ENCODE data around the gene GFER. TPM values are rescaled to one million over a fixed set of nuclear protein-coding genes. Genes with fewer than 3 reads are reported as not detected.
A peak's percentile ranks its signal among the peaks of the same experiment; 100 is the strongest.

The GFER gene
- total RNA-seq, 1 experiment from 2014 or later: 58.5 TPM

- POLR2A ChIA-PET: interaction anchor here (0.7 to 2.3 kb wide), 17 partner anchors 8 to 758 kb away, joined by 3 to 20 read pairs (median 6); partner anchors contain the start of genes MAPK8IP3, MSRB1, NOXO1 and TRAF7
- H3K4me3 Mint-ChIP-seq: peak overlapping the region; percentile 94
- TF ChIP-seq ATF3 (CRISPR knock-in tag; conservative IDR thresholded peaks at IDR 0.05) (no peak), ZNF121 (CRISPR knock-in tag; IDR thresholded peaks at IDR 0.05) (no peak), NR1H2 (CRISPR knock-in tag; IDR thresholded peaks at IDR 0.05) (no peak), ZMAT4 (CRISPR knock-in tag; IDR thresholded peaks at IDR 0.05) (no peak; the same call in 1 of the 2 replicates), KAT7 (CRISPR knock-in tag; IDR thresholded peaks at IDR 0.05; ENCODE audit: borderline replicate concordance) (no peak), ELF4 (CRISPR knock-in tag; IDR thresholded peaks at IDR 0.05; ENCODE audit: low read depth) (no peak), MXD4 (CRISPR knock-in tag; IDR thresholded peaks at IDR 0.05; ENCODE audit: borderline replicate concordance) (no peak), RORB (CRISPR knock-in tag; IDR thresholded peaks at IDR 0.05) (no peak), ZNF219 (CRISPR knock-in tag; IDR thresholded peaks at IDR 0.05; ENCODE audit: borderline replicate concordance) (peak; percentile 40; the same call in 1 of the 2 replicates), SMAD4 (CRISPR knock-in tag; IDR thresholded peaks at IDR 0.05) (no peak), ZNF423 (CRISPR knock-in tag; IDR thresholded peaks at IDR 0.05) (no peak), ZBTB43 (CRISPR knock-in tag; IDR thresholded peaks at IDR 0.05) (no peak), RELA (CRISPR knock-in tag; IDR thresholded peaks at IDR 0.05; ENCODE audit: borderline replicate concordance) (no peak), ZNF396 (CRISPR knock-in tag; IDR thresholded peaks at IDR 0.05; ENCODE audit: borderline replicate concordance) (no peak), CDX4 (CRISPR knock-in tag; IDR thresholded peaks at IDR 0.05; ENCODE audit: borderline replicate concordance) (no peak), CREM (CRISPR knock-in tag; IDR thresholded peaks at IDR 0.05) (no peak), SOX15 (CRISPR knock-in tag; IDR thresholded peaks at IDR 0.05) (no peak), ZSCAN18 (CRISPR knock-in tag; IDR thresholded peaks at IDR 0.05) (no peak), IRF2 (CRISPR knock-in tag; IDR thresholded peaks at IDR 0.05; ENCODE audit: borderline replicate concordance, low read depth) (no peak), OVOL2 (CRISPR knock-in tag; IDR thresholded peaks at IDR 0.05; ENCODE audit: borderline replicate concordance) (no peak), ZBTB21 (CRISPR knock-in tag; IDR thresholded peaks at IDR 0.05; ENCODE audit: borderline replicate concordance) (no peak), FOXP1 (CRISPR knock-in tag; IDR thresholded peaks at IDR 0.05; ENCODE audit: borderline replicate concordance) (no peak), ZNF416 (CRISPR knock-in tag; IDR thresholded peaks at IDR 0.05) (0 out of 2 replicates have a peak, but pooled peaks have one; percentile 11), CREB1 (CRISPR knock-in tag; IDR thresholded peaks at IDR 0.05) (no peak), ZNF232 (CRISPR knock-in tag; IDR thresholded peaks at IDR 0.05) (no peak), JAZF1 (CRISPR knock-in tag; IDR thresholded peaks at IDR 0.05) (no peak), ATF2 (CRISPR knock-in tag; IDR thresholded peaks at IDR 0.05; ENCODE audit: borderline replicate concordance, low read depth) (no peak), EMX1 (CRISPR knock-in tag; IDR thresholded peaks at IDR 0.05) (peak; percentile 70; the same call in 1 of the 2 replicates), NFATC4 (CRISPR knock-in tag; IDR thresholded peaks at IDR 0.05) (peak; percentile 59)
Observed at GRCh38 chr16:1963806-1964505, 20.0 kb upstream of the GFER start.

More at GRCh38 chr16:1963806-1964505, 20.0 kb upstream of the GFER start:
- DNase-seq (ENCODE audit: low spot score) (no peak), ATAC-seq (no peak)
- H3K4me1 Mint-ChIP-seq: peaks cover 39% of the 10 kb centered on the region
- CTCF ChIA-PET: interaction anchor here (0.7 to 1.0 kb wide), 8 partner anchors 12 to 84 kb away, joined by 3 to 12 read pairs (median 4); partner anchors contain the start of genes NOXO1, NTHL1 and TSC2
- H3K27ac Mint-ChIP-seq: peak overlapping the region; percentile 97
- H3K9me3 Mint-ChIP-seq: no peaks in the 10 kb centered on the region
- peaks cover 35% of the 10 kb centered on the region for H3K36me3 Mint-ChIP-seq
- no peaks in the 10 kb centered on the region for H3K27me3 Mint-ChIP-seq (ENCODE audit: low read depth)
